ENCODE data around the gene SLC22A25. TPM values are rescaled to one million over a fixed set of nuclear protein-coding genes. Genes with fewer than 3 reads are reported as not detected.

SLC22A25 gene
- total RNA-seq, 2 experiments from 2014 or later, result not detected

DNA sequence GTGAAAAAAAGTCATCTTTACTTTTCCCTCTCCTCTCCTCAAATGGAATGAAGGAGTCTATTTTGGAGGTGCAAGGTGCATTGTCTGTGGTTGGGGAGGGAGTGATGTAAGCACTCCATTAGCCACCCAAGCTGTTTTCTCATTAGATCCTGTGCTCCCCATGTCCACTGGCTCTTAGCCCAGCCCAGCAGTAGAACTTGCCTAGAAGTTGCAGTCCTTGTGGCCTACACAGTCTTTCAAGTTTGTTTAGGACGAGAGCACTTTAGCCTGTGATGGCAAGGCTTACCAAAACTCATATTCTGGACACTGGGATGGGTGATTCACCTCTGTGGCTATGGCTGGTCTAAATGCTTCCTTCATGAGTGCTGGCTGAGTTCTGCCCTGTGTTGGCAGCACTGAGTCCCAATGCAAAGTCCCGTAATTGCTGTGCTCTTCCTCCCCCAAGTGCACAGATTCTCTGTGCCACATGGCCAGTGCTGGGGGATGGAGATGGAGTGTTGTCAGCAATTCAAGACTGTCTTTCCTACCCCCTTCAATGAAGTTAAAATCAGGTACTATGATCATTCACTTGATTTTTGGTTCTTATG is 15.8 kb downstream of the SLC22A25 start:
- no peak for ATAC-seq (ENCODE audit: poor library complexity)
- H3K27ac ChIP-seq (ENCODE audit: low read depth in 1 of 2, low read length in 2 of 2), result no peak overlapping the region
- TF ChIP-seq, protein P1, sequence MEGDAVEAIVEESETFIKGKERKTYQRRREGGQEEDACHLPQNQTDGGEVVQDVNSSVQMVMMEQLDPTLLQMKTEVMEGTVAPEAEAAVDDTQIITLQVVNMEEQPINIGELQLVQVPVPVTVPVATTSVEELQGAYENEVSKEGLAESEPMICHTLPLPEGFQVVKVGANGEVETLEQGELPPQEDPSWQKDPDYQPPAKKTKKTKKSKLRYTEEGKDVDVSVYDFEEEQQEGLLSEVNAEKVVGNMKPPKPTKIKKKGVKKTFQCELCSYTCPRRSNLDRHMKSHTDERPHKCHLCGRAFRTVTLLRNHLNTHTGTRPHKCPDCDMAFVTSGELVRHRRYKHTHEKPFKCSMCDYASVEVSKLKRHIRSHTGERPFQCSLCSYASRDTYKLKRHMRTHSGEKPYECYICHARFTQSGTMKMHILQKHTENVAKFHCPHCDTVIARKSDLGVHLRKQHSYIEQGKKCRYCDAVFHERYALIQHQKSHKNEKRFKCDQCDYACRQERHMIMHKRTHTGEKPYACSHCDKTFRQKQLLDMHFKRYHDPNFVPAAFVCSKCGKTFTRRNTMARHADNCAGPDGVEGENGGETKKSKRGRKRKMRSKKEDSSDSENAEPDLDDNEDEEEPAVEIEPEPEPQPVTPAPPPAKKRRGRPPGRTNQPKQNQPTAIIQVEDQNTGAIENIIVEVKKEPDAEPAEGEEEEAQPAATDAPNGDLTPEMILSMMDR (IDR thresholded peaks at IDR 0.05), result no peak
- ChIA-PET POLR2A (no interaction called here), CTCF (no interaction called here)
- peaks cover 52% of the 10 kb centered on the region for H3K27me3 Mint-ChIP-seq
- DNase-seq, result no peak
- no peaks in the 10 kb centered on the region for H3K9me3 ChIP-seq (ENCODE audit: control insufficient read depth in 1 of 2, insufficient read depth in 1 of 2, low read length in 2 of 2)
- no peak overlapping the region for H3K27ac Mint-ChIP-seq
- intact Hi-C loops (cut with DNase I, micrococcal nuclease), result no loop called here
- no peaks in the 10 kb centered on the region for H3K4me1 Mint-ChIP-seq (ENCODE audit: low read depth)
- no peak overlapping the region for H3K4me3 Mint-ChIP-seq
- H3K4me1 ChIP-seq (ENCODE audit: insufficient read depth, low read length), result no peaks in the 10 kb centered on the region
- no peak overlapping the region for H3K4me3 ChIP-seq (ENCODE audit: low read length)
- no peaks in the 10 kb centered on the region for H3K36me3 ChIP-seq (ENCODE audit: insufficient read depth, low read length)
- peaks cover 0 to 4% of the 10 kb centered on the region in 2 experiments for H3K27me3 ChIP-seq (ENCODE audit: control insufficient read depth in 1 of 2, insufficient read depth in 2 of 2, low read length in 2 of 2)
- no peaks in the 10 kb centered on the region for H3K36me3 Mint-ChIP-seq (ENCODE audit: low read depth)
- H3K9me3 Mint-ChIP-seq, result no peaks in the 10 kb centered on the region

DNA sequence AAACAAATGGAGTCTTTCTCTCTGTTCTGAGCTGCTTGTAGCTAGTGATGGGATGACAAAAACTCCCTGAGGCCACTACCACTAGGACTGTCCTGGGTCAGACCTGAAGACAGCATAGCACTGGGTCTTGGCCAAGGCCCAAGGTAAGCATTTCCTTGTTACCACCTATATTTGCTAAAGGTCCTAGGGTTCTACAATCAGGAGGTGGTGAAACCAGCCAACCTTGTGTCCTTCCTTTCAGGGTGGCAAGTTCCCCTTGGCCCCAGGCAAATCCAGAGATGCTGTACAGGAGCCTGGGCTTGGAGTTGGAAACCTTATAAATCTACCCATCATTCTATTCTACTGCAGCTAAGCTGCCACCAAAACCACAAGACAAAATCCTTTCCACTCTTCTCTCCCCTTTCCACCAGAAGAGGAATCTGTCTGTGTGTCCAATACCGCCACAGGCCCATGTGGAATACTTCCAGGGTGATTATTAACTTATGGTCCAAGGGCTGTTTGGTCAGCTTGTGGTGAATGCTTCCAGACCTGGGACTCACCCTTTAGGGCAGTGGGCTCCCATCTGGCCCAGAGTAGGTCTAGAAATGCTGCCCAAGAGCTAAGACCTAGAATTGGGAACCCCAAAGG is 16.8 kb downstream of the SLC22A25 start:
- no peak overlapping the region for H3K27ac ChIP-seq (ENCODE audit: low read depth in 1 of 2, low read length in 2 of 2)
- no peaks in the 10 kb centered on the region for H3K36me3 ChIP-seq (ENCODE audit: insufficient read depth, low read length)
- no peaks in the 10 kb centered on the region for H3K9me3 Mint-ChIP-seq
- no peak for ATAC-seq (ENCODE audit: poor library complexity)
- POLR2A ChIA-PET, result no interaction called here
- TF ChIP-seq, protein P1 (IDR thresholded peaks at IDR 0.05), result no peak
- CTCF ChIA-PET, result no interaction called here
- no peak overlapping the region for H3K27ac Mint-ChIP-seq
- H3K36me3 Mint-ChIP-seq (ENCODE audit: low read depth), result no peaks in the 10 kb centered on the region
- no peaks in the 10 kb centered on the region for H3K9me3 ChIP-seq (ENCODE audit: control insufficient read depth in 1 of 2, insufficient read depth in 1 of 2, low read length in 2 of 2)
- no peaks in the 10 kb centered on the region for H3K4me1 ChIP-seq (ENCODE audit: insufficient read depth, low read length)
- H3K4me3 Mint-ChIP-seq, result no peak overlapping the region
- no peak for DNase-seq
- peaks cover 49% of the 10 kb centered on the region for H3K27me3 Mint-ChIP-seq
- peaks cover 0 to 4% of the 10 kb centered on the region in 2 experiments for H3K27me3 ChIP-seq (ENCODE audit: control insufficient read depth in 1 of 2, insufficient read depth in 2 of 2, low read length in 2 of 2)
- H3K4me1 Mint-ChIP-seq (ENCODE audit: low read depth), result no peaks in the 10 kb centered on the region
- intact Hi-C loops (cut with DNase I, micrococcal nuclease), result no loop called here
- H3K4me3 ChIP-seq (ENCODE audit: low read length), result no peak overlapping the region

DNA sequence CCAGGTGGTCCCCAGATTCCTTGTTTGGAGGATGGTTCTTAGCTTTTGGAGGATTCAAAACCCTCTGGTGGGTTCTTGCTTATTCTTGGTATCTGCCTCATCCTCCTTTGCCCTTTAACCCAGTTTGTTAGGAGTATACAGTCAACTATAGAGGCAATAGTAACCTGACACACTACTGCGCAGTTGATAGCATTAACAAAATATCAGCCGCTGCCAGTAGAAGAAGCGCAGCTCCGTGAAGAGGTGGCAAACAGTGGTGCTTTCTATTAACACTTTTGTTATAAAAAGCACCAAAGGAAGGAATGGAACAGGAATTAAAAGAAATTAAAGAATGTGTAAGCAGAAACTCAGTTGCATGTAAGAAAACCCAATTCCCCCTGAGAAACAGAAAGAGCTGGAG is 29.3 kb downstream of the SLC22A25 start:
- H3K9me3 Mint-ChIP-seq, result no peaks in the 10 kb centered on the region
- peaks cover 33% of the 10 kb centered on the region for H3K27me3 Mint-ChIP-seq
- H3K4me3 Mint-ChIP-seq, result no peak overlapping the region
- H3K4me1 ChIP-seq (ENCODE audit: insufficient read depth, low read length), result no peaks in the 10 kb centered on the region
- POLR2A ChIA-PET, result no interaction called here
- H3K27ac ChIP-seq (ENCODE audit: low read depth in 1 of 2, low read length in 2 of 2), result no peak overlapping the region
- H3K36me3 ChIP-seq (ENCODE audit: insufficient read depth, low read length), result no peaks in the 10 kb centered on the region
- no peak overlapping the region for H3K4me3 ChIP-seq (ENCODE audit: low read length)
- H3K4me1 Mint-ChIP-seq (ENCODE audit: low read depth), result no peaks in the 10 kb centered on the region
- DNase-seq (no peak), ATAC-seq (ENCODE audit: poor library complexity) (no peak)
- CTCF ChIA-PET, result interaction anchor here (1.0 kb wide), 1 partner anchor 308 kb away, joined by 4 read pairs; no protein-coding TSS in a partner anchor
- H3K36me3 Mint-ChIP-seq (ENCODE audit: low read depth), result no peaks in the 10 kb centered on the region
- TF ChIP-seq, protein P1 (IDR thresholded peaks at IDR 0.05), result no peak
- peaks cover 0 to 9% of the 10 kb centered on the region in 2 experiments for H3K27me3 ChIP-seq (ENCODE audit: control insufficient read depth in 1 of 2, insufficient read depth in 2 of 2, low read length in 2 of 2)
- H3K9me3 ChIP-seq (ENCODE audit: control insufficient read depth in 1 of 2, insufficient read depth in 1 of 2, low read length in 2 of 2), result no peaks in the 10 kb centered on the region
- H3K27ac Mint-ChIP-seq, result no peak overlapping the region
- intact Hi-C loops (cut with DNase I, micrococcal nuclease), result loop anchor here in 1 of 2 experiments (5.0 kb wide), 2 partner anchors 177 to 307 kb away; no protein-coding TSS in a partner anchor

All from CD4-positive, alpha-beta T cell (primary cell).